Measurements from ENCODE around the gene THRSP.
"Not testable (repeated sequence)": the region's sequence is repeated elsewhere in the genome, so short reads cannot be mapped to it uniquely, and the experiment has no call there.

Gene THRSP

DNA sequence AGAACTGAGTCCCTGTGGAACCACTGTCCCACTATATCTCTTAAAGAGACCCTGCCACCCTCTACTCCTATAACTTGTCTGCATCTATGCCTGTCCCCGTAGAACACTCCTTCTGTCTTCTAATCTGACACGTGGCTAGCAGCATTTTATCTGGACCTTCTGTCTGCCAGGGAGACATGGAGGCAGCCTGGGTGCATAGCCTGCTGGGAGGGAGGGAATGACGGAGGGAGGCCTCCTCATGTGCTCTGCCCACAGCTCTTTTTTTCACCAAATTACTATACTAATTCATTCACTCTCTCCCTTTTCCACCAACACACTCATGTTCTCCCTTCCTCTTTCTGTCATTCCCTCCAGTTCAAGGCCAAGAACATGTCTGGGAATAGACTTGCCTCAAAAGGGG lies 7.6 kb upstream of the THRSP start:
- no peak for ATAC-seq
- TF ChIP-seq TCF4 (CRISPR knock-in tag; IDR thresholded peaks at IDR 0.05; ENCODE audit: borderline replicate concordance) (no peak), CSDC2 (CRISPR knock-in tag; IDR thresholded peaks at IDR 0.05) (no peak), GLIS3 (CRISPR knock-in tag; IDR thresholded peaks at IDR 0.05) (no peak), BACH2 (CRISPR knock-in tag; IDR thresholded peaks at IDR 0.05; ENCODE audit: borderline replicate concordance) (no peak), ZNF70 (CRISPR knock-in tag; IDR thresholded peaks at IDR 0.05) (no peak), ZFP3 (CRISPR knock-in tag; IDR thresholded peaks at IDR 0.05) (no peak), ARNTL (CRISPR knock-in tag; IDR thresholded peaks at IDR 0.05; ENCODE audit: borderline replicate concordance, low read depth) (no peak), PPARA (CRISPR knock-in tag; IDR thresholded peaks at IDR 0.05; ENCODE audit: borderline replicate concordance) (no peak), OSR1 (CRISPR knock-in tag; IDR thresholded peaks at IDR 0.05) (no peak)
- TF ChIP-seq, protein P1, sequence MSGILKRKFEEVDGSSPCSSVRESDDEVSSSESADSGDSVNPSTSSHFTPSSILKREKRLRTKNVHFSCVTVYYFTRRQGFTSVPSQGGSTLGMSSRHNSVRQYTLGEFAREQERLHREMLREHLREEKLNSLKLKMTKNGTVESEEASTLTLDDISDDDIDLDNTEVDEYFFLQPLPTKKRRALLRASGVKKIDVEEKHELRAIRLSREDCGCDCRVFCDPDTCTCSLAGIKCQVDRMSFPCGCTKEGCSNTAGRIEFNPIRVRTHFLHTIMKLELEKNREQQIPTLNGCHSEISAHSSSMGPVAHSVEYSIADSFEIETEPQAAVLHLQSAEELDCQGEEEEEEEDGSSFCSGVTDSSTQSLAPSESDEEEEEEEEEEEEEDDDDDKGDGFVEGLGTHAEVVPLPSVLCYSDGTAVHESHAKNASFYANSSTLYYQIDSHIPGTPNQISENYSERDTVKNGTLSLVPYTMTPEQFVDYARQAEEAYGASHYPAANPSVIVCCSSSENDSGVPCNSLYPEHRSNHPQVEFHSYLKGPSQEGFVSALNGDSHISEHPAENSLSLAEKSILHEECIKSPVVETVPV (CRISPR knock-in tag; IDR thresholded peaks at IDR 0.05): no peak

DNA sequence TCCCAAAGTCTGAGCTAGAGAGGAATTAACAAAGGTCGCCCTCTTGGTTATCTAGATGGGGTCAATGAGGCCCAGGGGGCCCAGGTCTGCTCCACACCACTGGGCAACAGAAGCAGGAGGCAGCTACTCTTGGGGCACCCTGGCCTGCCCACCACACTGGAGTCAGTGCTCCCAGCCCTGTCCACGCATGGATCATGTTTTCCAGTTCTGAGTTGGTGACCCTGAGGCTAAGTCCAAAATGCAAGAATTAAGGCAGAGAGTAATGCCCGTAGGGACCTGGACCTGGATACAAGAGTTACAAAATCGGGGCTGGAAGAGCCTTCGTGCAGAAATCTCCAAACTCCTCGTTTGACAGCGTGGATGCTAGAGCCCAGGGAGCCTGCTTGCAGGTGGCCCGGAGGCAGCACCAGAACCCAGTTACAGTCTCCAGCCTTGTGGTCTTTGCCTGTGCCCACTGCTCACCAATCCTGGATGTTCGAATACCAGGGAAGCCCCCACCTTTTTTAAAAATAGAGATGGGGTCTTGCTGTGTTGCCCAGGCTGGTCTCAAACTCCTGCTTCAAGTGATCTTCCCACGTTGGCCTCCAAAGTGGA lies 6.1 kb upstream of the THRSP start:
- ATAC-seq: no peak
- TF ChIP-seq OSR1 (CRISPR knock-in tag; IDR thresholded peaks at IDR 0.05) (no peak), SNAI2 (CRISPR knock-in tag; IDR thresholded peaks at IDR 0.05) (no peak)
- TF ChIP-seq, protein P1 (CRISPR knock-in tag; IDR thresholded peaks at IDR 0.05): no peak
- TF ChIP-seq, protein P2, sequence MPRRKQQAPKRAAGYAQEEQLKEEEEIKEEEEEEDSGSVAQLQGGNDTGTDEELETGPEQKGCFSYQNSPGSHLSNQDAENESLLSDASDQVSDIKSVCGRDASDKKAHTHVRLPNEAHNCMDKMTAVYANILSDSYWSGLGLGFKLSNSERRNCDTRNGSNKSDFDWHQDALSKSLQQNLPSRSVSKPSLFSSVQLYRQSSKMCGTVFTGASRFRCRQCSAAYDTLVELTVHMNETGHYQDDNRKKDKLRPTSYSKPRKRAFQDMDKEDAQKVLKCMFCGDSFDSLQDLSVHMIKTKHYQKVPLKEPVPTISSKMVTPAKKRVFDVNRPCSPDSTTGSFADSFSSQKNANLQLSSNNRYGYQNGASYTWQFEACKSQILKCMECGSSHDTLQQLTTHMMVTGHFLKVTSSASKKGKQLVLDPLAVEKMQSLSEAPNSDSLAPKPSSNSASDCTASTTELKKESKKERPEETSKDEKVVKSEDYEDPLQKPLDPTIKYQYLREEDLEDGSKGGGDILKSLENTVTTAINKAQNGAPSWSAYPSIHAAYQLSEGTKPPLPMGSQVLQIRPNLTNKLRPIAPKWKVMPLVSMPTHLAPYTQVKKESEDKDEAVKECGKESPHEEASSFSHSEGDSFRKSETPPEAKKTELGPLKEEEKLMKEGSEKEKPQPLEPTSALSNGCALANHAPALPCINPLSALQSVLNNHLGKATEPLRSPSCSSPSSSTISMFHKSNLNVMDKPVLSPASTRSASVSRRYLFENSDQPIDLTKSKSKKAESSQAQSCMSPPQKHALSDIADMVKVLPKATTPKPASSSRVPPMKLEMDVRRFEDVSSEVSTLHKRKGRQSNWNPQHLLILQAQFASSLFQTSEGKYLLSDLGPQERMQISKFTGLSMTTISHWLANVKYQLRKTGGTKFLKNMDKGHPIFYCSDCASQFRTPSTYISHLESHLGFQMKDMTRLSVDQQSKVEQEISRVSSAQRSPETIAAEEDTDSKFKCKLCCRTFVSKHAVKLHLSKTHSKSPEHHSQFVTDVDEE (CRISPR knock-in tag; IDR thresholded peaks at IDR 0.05): no peak
- TF ChIP-seq, protein P3, sequence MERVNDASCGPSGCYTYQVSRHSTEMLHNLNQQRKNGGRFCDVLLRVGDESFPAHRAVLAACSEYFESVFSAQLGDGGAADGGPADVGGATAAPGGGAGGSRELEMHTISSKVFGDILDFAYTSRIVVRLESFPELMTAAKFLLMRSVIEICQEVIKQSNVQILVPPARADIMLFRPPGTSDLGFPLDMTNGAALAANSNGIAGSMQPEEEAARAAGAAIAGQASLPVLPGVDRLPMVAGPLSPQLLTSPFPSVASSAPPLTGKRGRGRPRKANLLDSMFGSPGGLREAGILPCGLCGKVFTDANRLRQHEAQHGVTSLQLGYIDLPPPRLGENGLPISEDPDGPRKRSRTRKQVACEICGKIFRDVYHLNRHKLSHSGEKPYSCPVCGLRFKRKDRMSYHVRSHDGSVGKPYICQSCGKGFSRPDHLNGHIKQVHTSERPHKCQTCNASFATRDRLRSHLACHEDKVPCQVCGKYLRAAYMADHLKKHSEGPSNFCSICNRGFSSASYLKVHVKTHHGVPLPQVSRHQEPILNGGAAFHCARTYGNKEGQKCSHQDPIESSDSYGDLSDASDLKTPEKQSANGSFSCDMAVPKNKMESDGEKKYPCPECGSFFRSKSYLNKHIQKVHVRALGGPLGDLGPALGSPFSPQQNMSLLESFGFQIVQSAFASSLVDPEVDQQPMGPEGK (CRISPR knock-in tag; IDR thresholded peaks at IDR 0.05; ENCODE audit: borderline replicate concordance): no peak

DNA sequence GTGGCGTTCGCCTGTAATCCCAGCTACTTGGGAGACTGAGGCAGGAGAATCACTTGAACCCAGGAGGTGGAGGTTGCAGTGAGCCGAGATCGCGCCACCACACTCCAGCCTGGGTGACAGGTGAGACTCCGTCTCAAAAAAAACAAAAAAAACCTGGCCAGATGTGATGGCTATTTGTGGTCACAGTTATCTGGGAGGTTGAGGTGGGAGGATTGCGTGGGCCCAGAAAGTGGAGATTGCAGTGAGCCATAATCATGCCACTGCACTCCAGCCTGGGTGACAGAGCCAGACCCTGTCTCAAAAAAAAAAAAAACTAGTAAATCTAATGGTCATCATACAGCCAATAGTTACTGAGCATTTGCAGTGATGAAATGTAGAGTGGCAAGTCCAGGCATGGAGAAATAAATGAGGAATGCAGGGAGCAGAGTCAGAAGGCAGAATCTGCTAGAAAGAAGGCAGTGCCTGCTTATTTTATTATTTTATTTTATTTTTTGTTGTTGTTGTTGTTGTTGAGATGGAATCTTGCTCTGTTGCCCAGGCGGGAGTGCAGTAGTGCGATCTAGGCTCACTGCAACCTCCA lies 3.8 kb upstream of the THRSP start:
- ATAC-seq: not testable (repeated sequence)

DNA sequence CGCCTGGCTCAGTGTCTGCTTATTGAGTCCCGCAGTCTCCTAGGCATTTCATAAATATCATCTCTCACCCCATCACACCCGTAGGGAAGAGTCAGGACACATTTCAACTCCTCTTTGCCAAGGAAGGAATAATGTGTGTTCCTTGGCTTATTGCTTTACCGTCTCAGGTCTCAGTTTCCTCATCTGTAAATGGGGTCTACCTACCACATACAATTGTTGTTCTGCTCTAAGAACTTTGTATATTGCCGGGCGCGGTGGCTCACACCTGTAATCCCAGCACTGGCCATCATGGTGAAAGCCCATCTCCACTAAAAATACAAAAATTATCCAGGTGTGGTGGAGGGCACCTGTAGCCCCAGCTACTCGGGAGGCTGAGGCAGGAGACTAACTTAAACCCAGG lies 3.1 kb upstream of the THRSP start:
- ATAC-seq: no peak
- TF ChIP-seq TCF4 (CRISPR knock-in tag; IDR thresholded peaks at IDR 0.05; ENCODE audit: borderline replicate concordance) (no peak), GLIS3 (CRISPR knock-in tag; IDR thresholded peaks at IDR 0.05) (no peak), ISL1 (CRISPR knock-in tag; IDR thresholded peaks at IDR 0.05) (no peak), ZNF565 (CRISPR knock-in tag; conservative IDR thresholded peaks at IDR 0.05; ENCODE audit: low read depth) (no peak), OSR1 (CRISPR knock-in tag; IDR thresholded peaks at IDR 0.05) (no peak), RARB (CRISPR knock-in tag; IDR thresholded peaks at IDR 0.05) (no peak), TOX (CRISPR knock-in tag; IDR thresholded peaks at IDR 0.05; ENCODE audit: borderline replicate concordance) (no peak), ZNF8 (CRISPR knock-in tag; IDR thresholded peaks at IDR 0.05) (no peak)
- TF ChIP-seq, protein P1 (CRISPR knock-in tag; IDR thresholded peaks at IDR 0.05): no peak
- TF ChIP-seq, protein P2 (CRISPR knock-in tag; IDR thresholded peaks at IDR 0.05): no peak
- TF ChIP-seq, protein P4, sequence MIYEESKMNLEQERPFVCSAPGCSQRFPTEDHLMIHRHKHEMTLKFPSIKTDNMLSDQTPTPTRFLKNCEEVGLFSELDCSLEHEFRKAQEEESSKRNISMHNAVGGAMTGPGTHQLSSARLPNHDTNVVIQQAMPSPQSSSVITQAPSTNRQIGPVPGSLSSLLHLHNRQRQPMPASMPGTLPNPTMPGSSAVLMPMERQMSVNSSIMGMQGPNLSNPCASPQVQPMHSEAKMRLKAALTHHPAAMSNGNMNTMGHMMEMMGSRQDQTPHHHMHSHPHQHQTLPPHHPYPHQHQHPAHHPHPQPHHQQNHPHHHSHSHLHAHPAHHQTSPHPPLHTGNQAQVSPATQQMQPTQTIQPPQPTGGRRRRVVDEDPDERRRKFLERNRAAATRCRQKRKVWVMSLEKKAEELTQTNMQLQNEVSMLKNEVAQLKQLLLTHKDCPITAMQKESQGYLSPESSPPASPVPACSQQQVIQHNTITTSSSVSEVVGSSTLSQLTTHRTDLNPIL (CRISPR knock-in tag; IDR thresholded peaks at IDR 0.05; ENCODE audit: low read depth): no peak
